GM12878 (cell line): Measurements from ENCODE around the gene DNAJC15. TPM values are rescaled to one million over a fixed set of nuclear protein-coding genes. Genes with fewer than 3 reads are reported as not detected.

Experiments
- BACH1 ChIP-seq: fragments of 450-650 bp; IDR thresholded peaks from 2 replicates; pipeline ENCODE4 v1.6.1; 2017; ENCODE audit warnings: mild to moderate bottlenecking, borderline replicate concordance
- CEBPB ChIP-seq, 2 experiments: fragments of 150-350 bp in 1 of 2; IDR thresholded peaks; 2 replicates each; pipeline ENCODE4 v1.6.1; 2012 to 2014; ENCODE audit warnings: low read depth in 2 of 2, low read length in 2 of 2, borderline replicate concordance in 1 of 2, inconsistent platforms in 1 of 2
- HDAC2 ChIP-seq: fragments of 200-600 bp; sonication (generic); IDR thresholded peaks from 2 replicates; pipeline ENCODE4 v1.6.1; 2017
- MYB ChIP-seq: fragments of 150-350 bp; IDR thresholded peaks from 2 replicates; pipeline ENCODE4 v1.6.1; 2014; ENCODE audit warnings: mild to moderate bottlenecking, low read depth, low read length, borderline replicate concordance
- NR2C2 ChIP-seq: IDR thresholded peaks from 2 replicates; pipeline ENCODE4 v1.6.1; 2011; ENCODE audit warnings: borderline replicate concordance, low read depth; ENCODE audit not compliant: control insufficient read depth, insufficient read length
- TARDBP ChIP-seq: IDR thresholded peaks from 2 replicates; pipeline ENCODE4 v1.6.1; 2016; ENCODE audit warnings: borderline replicate concordance
- polyA plus RNA-seq, 11 experiments: library from polyadenylated mRNA; depleted of rRNA in 4 of 11; unstranded in 6 of 11; stranded (reverse) in 5 of 11; fragments of >200 nt; fragmentation: Nextera tagmentation in 4 of 11; fragmentation: Illumina TruSeq in 1 of 11; extraction: Ambion mirVana in 4 of 11; extraction: Trizol in 1 of 11; gene quantifications; 1 replicate in 1 of 11; 2 replicates in 10 of 11; pipeline versions ENCODE4 v1.2.1 to v1.2.3, GENCODE V29; 2011 to 2016; ENCODE audit warnings: inconsistent platforms in 2 of 11, missing spikeins in 2 of 11, low read depth in 1 of 11
- total RNA-seq, 4 experiments: library from RNA; depleted of rRNA in 3 of 4; stranded (reverse); fragments of >200 nt in 3 of 4; fragmentation: Illumina TruSeq in 1 of 4; extraction: Trizol in 1 of 4; gene quantifications; 2 replicates each; pipeline versions ENCODE4 v1.2.1 to v1.2.3, GENCODE V29; 2013 to 2021
- TF ChIP-seq, protein P1 (sequence below): fragments of 450-650 bp; IDR thresholded peaks from 2 replicates; pipeline ENCODE4 v1.6.1; 2017; ENCODE audit warnings: mild to moderate bottlenecking, moderate library complexity

DNAJC15 gene
- total and polyA plus RNA-seq, 10 of the 15 experiments (the other 5 are each of a cell fraction or from before 2014, with no cell fraction given): 13.1 to 104 (median 54.4) TPM

DNA sequence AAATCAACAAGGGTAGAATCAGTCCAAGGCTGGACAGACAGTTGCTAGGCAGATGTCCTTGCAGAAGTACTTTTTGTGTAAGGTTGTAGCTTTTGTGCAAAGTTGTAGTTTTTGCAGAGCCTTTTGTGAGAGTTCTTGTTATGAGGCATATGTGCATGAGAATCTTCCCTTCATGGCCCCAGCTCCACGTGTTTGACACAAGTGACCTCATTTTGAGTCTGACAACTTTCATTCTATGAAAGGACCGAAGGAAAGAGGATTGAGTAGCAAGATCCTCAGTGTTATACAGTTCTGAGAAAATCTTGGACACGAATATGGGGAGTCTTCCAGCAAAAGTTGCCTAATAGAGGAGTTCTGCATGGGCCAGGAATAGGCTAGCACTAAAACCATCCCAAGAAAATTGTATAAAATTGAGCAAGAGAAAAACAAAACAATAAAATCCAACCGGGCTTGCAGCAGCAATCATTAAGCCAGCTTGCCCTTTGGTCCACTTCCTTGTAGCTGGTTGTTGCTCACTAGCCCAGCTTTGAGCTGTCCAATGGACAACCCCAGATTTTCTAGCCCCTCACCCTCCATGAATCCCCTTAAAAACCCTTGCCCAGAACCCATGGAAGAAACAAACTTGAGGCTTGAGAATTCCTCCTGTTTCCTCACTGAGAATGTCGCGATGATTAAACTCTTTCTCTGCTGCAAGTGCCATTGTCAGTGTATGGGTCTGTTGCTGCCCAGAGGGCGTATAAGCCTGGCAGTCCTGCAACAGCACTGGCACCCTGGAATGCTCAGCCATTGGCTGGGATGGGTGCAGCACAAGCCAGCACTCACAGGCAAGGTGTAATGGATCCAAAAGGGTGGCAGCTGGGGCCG, 37.8 kb upstream of the DNAJC15 start (continued):
- no peak for TF ChIP-seq TARDBP
- no peak for TF ChIP-seq HDAC2
- no peak for TF ChIP-seq NR2C2
- TF ChIP-seq BACH1: no peak
- 0 out of 4 replicates have a peak, but pooled peaks of 1 of the 2 experiments have one; percentile 15 for TF ChIP-seq CEBPB (IDR thresholded peaks at IDR 0.05; ENCODE audit: borderline replicate concordance in 1 of 2, low read depth in 2 of 2, low read length in 2 of 2)
- TF ChIP-seq, protein P1, sequence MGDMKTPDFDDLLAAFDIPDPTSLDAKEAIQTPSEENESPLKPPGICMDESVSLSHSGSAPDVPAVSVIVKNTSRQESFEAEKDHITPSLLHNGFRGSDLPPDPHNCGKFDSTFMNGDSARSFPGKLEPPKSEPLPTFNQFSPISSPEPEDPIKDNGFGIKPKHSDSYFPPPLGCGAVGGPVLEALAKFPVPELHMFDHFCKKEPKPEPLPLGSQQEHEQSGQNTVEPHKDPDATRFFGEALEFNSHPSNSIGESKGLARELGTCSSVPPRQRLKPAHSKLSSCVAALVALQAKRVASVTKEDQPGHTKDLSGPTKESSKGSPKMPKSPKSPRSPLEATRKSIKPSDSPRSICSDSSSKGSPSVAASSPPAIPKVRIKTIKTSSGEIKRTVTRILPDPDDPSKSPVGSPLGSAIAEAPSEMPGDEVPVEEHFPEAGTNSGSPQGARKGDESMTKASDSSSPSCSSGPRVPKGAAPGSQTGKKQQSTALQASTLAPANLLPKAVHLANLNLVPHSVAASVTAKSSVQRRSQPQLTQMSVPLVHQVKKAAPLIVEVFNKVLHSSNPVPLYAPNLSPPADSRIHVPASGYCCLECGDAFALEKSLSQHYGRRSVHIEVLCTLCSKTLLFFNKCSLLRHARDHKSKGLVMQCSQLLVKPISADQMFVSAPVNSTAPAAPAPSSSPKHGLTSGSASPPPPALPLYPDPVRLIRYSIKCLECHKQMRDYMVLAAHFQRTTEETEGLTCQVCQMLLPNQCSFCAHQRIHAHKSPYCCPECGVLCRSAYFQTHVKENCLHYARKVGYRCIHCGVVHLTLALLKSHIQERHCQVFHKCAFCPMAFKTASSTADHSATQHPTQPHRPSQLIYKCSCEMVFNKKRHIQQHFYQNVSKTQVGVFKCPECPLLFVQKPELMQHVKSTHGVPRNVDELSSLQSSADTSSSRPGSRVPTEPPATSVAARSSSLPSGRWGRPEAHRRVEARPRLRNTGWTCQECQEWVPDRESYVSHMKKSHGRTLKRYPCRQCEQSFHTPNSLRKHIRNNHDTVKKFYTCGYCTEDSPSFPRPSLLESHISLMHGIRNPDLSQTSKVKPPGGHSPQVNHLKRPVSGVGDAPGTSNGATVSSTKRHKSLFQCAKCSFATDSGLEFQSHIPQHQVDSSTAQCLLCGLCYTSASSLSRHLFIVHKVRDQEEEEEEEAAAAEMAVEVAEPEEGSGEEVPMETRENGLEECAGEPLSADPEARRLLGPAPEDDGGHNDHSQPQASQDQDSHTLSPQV: peak; percentile 74; the same call in 1 of the 2 replicates
- no peak for TF ChIP-seq MYB
- TF ChIP-seq, all 136 proteins: peak for 4
